Measurements from ENCODE around the gene PRKG1.

DNA sequence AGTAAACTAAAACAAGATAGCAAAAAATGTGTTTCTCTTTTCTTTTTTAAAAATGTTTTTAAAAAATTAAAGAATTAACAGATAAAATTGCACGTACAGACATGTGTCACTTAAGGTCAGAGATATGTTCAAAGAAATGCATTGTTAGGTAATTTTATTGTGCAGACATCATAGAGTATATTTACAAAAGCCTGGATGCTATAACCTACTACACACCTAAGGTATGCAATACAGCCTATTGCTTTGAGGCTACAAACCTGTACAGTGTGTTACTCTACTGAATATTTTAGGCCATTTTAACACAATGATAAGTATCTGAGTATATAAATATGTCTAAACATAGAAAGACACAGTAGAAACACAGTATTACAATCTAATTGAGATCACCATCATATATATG, 253.1 kb downstream of the PRKG1 start:
- TF ChIP-seq CTCF (IDR thresholded peaks at IDR 0.05) (no peak), POLR2AphosphoS5 (IDR thresholded peaks at IDR 0.05; ENCODE audit: insufficient read depth in 1 of 2, low read depth in 1 of 2) (no peak)
